ENCODE results near the gene CD101. TPM values are rescaled to one million over a fixed set of nuclear protein-coding genes. Genes with fewer than 3 reads are reported as not detected.

Gene CD101
- total and polyA plus RNA-seq, 2 experiments from 2014 or later, result 1.2 to 1.3 TPM

GRCh38 chr1:116956378-116956777, 45.2 kb upstream of the CD101 start:
- Histone ChIP-seq H3K9me2 (ENCODE audit: insufficient read depth) (no peaks in the 10 kb centered on the region), H3K4me1 (ENCODE audit: insufficient read depth) (peaks cover 15% of the 10 kb centered on the region), H3K36me3 (ENCODE audit: insufficient read depth) (no peaks in the 10 kb centered on the region), H2AFZ (no peak overlapping the region), H3K4me2 (no peak overlapping the region), H3K27ac (ENCODE audit: low read depth) (no peak overlapping the region), H3K4me3 (no peak overlapping the region), H3F3A (replicated peaks; ENCODE audit: low read depth) (no peaks in the 10 kb centered on the region), H4K20me1 (replicated peaks; ENCODE audit: insufficient read depth) (peaks cover 6% of the 10 kb centered on the region; the same call in 1 of the 2 replicates), H3K79me2 (replicated peaks; ENCODE audit: insufficient read depth) (no peaks in the 10 kb centered on the region), H3K27me3 (ENCODE audit: insufficient read depth) (no peaks in the 10 kb centered on the region)
- Mint-ChIP-seq H3K4me3 (no peak overlapping the region), H3K9me3 (no peaks in the 10 kb centered on the region; the same call in 2 of the 3 replicates), H3K4me1 (no peaks in the 10 kb centered on the region; the same call in 1 of the 3 replicates), H3K27me3 (ENCODE audit: insufficient read depth, low read depth, poor library complexity) (peaks cover 4% of the 10 kb centered on the region), H3K36me3 (ENCODE audit: low read depth) (peaks cover 11% of the 10 kb centered on the region), H3K27ac (no peak overlapping the region)
- ATAC-seq (peak; percentile 36; the same call in 1 of the 3 replicates), DNase-seq (ENCODE audit: low spot score) (no peak)
- TF ChIP-seq EZH2phosphoT487 (IDR thresholded peaks at IDR 0.05; ENCODE audit: unreplicated experiment) (no peak), JUNB (IDR thresholded peaks at IDR 0.05; ENCODE audit: unreplicated experiment) (no peak), NANOG (IDR thresholded peaks at IDR 0.05; ENCODE audit: borderline replicate concordance) (no peak), POLR2AphosphoS5 (IDR thresholded peaks at IDR 0.05; ENCODE audit: low read depth) (no peak), CREB1 (CRISPR knock-in tag; IDR thresholded peaks at IDR 0.05; ENCODE audit: low read depth) (no peak), STAT1 (IDR thresholded peaks at IDR 0.05; ENCODE audit: unreplicated experiment) (no peak), EZH2 (IDR thresholded peaks at IDR 0.05; ENCODE audit: low read depth, unreplicated experiment) (no peak), ZNF114 (CRISPR knock-in tag; IDR thresholded peaks at IDR 0.05) (no peak), ZNF331 (CRISPR knock-in tag; IDR thresholded peaks at IDR 0.05; ENCODE audit: low read depth) (no peak), REST (IDR thresholded peaks at IDR 0.05; ENCODE audit: unreplicated experiment) (no peak), CTCF (conservative IDR thresholded peaks at IDR 0.05; ENCODE audit: low read depth in 2 of 2) (no peak)
- TF ChIP-seq, protein P1, sequence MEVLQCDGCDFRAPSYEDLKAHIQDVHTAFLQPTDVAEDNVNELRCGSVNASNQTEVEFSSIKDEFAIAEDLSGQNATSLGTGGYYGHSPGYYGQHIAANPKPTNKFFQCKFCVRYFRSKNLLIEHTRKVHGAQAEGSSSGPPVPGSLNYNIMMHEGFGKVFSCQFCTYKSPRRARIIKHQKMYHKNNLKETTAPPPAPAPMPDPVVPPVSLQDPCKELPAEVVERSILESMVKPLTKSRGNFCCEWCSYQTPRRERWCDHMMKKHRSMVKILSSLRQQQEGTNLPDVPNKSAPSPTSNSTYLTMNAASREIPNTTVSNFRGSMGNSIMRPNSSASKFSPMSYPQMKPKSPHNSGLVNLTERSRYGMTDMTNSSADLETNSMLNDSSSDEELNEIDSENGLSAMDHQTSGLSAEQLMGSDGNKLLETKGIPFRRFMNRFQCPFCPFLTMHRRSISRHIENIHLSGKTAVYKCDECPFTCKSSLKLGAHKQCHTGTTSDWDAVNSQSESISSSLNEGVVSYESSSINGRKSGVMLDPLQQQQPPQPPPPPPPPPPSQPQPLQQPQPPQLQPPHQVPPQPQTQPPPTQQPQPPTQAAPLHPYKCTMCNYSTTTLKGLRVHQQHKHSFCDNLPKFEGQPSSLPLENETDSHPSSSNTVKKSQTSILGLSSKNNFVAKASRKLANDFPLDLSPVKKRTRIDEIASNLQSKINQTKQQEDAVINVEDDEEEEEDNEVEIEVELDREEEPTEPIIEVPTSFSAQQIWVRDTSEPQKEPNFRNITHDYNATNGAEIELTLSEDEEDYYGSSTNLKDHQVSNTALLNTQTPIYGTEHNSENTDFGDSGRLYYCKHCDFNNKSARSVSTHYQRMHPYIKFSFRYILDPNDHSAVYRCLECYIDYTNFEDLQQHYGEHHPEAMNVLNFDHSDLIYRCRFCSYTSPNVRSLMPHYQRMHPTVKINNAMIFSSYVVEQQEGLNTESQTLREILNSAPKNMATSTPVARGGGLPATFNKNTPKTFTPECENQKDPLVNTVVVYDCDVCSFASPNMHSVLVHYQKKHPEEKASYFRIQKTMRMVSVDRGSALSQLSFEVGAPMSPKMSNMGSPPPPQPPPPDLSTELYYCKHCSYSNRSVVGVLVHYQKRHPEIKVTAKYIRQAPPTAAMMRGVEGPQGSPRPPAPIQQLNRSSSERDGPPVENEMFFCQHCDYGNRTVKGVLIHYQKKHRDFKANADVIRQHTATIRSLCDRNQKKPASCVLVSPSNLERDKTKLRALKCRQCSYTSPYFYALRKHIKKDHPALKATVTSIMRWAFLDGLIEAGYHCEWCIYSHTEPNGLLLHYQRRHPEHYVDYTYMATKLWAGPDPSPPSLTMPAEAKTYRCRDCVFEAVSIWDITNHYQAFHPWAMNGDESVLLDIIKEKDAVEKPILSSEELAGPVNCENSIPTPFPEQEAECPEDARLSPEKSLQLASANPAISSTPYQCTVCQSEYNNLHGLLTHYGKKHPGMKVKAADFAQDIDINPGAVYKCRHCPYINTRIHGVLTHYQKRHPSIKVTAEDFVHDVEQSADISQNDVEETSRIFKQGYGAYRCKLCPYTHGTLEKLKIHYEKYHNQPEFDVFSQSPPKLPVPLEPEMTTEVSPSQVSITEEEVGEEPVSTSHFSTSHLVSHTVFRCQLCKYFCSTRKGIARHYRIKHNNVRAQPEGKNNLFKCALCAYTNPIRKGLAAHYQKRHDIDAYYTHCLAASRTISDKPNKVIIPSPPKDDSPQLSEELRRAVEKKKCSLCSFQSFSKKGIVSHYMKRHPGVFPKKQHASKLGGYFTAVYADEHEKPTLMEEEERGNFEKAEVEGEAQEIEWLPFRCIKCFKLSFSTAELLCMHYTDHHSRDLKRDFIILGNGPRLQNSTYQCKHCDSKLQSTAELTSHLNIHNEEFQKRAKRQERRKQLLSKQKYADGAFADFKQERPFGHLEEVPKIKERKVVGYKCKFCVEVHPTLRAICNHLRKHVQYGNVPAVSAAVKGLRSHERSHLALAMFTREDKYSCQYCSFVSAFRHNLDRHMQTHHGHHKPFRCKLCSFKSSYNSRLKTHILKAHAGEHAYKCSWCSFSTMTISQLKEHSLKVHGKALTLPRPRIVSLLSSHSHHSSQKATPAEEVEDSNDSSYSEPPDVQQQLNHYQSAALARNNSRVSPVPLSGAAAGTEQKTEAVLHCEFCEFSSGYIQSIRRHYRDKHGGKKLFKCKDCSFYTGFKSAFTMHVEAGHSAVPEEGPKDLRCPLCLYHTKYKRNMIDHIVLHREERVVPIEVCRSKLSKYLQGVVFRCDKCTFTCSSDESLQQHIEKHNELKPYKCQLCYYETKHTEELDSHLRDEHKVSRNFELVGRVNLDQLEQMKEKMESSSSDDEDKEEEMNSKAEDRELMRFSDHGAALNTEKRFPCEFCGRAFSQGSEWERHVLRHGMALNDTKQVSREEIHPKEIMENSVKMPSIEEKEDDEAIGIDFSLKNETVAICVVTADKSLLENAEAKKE (CRISPR knock-in tag; IDR thresholded peaks at IDR 0.05), result no peak
- TF ChIP-seq, protein P2, sequence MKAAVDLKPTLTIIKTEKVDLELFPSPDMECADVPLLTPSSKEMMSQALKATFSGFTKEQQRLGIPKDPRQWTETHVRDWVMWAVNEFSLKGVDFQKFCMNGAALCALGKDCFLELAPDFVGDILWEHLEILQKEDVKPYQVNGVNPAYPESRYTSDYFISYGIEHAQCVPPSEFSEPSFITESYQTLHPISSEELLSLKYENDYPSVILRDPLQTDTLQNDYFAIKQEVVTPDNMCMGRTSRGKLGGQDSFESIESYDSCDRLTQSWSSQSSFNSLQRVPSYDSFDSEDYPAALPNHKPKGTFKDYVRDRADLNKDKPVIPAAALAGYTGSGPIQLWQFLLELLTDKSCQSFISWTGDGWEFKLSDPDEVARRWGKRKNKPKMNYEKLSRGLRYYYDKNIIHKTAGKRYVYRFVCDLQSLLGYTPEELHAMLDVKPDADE (IDR thresholded peaks at IDR 0.05), result no peak

All from GM23338 (cell line).